Activated naive CD4-positive, alpha-beta T cell treated with anti-CD3 and anti-CD28 coated beads, Interleukin-2, amount 50 U/mL, for 24 hours (primary cell): Measurements from ENCODE around the gene C2CD3.
A peak's percentile ranks its signal among the peaks of the same experiment; 100 is the strongest.

Experiments
- H3K27ac Mint-ChIP-seq: one replicate; pipeline ENCODE4 v1.8.0; 2021; ENCODE audit warnings: mild to moderate bottlenecking, mixed read lengths
- H3K27me3 Mint-ChIP-seq: one replicate; pipeline ENCODE4 v1.8.0; 2021; ENCODE audit warnings: mixed read lengths
- H3K36me3 Mint-ChIP-seq: one replicate; pipeline ENCODE4 v1.8.0; 2021; ENCODE audit warnings: mixed read lengths
- H3K4me1 Mint-ChIP-seq: one replicate; pipeline ENCODE4 v1.8.0; 2021; ENCODE audit warnings: mixed read lengths
- H3K4me3 Mint-ChIP-seq: one replicate; pipeline ENCODE4 v1.8.0; 2021; ENCODE audit warnings: mild to moderate bottlenecking, mixed read lengths
- H3K9me3 Mint-ChIP-seq: one replicate; pipeline ENCODE4 v1.8.0; 2021; ENCODE audit warnings: mixed read lengths

Gene C2CD3

DNA sequence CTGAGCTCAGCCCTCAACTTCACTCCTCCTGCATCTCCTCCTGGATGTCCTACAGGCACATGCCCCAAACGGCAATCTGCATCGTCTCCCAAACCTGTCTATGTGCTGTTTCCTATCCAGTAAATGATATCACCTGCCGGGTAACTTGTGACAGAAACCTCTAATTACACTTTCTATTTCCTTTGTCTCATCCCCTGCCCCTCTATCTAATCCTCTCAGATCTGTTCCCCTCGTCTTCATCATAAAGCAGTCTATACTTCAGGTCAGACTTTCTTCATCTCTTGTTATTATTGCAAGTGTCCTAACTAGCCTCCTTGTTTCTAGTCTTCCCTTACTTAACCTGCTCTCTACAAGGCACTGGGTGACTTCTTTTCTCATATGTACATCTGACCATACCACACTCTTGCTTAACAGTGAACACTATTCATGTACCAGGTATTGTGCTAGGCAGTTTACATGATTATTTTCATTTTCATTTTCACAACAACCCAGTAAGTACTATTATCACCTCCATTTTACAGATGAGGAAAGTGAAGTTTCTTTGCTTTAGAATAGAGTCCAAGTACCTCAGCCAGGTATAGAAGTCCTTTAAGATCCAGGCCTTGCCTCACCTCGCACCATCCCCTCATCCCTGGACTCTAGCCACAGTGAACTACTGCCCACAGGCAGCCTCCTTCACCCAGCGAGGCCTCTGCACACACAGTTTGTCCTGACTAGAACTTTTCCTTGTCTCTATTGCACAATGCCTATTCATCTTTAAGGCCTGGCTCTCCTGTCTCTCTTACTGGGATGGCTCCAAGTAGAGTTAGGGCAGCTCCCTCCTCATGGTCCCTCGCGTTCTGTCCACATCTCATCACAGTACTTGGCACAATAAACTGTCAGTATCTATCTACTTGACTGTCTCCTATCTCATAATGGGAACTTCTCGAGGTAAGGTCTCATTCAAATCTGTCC is 139.8 kb downstream of the C2CD3 start:
- H3K9me3 Mint-ChIP-seq, result no peaks in the 10 kb centered on the region
- H3K36me3 Mint-ChIP-seq, result peaks cover 21% of the 10 kb centered on the region
- H3K4me3 Mint-ChIP-seq, result peak overlapping the region; percentile 23
- H3K27ac Mint-ChIP-seq, result peak overlapping the region; percentile 36
- no peaks in the 10 kb centered on the region for H3K27me3 Mint-ChIP-seq
- peaks cover 30% of the 10 kb centered on the region for H3K4me1 Mint-ChIP-seq

DNA sequence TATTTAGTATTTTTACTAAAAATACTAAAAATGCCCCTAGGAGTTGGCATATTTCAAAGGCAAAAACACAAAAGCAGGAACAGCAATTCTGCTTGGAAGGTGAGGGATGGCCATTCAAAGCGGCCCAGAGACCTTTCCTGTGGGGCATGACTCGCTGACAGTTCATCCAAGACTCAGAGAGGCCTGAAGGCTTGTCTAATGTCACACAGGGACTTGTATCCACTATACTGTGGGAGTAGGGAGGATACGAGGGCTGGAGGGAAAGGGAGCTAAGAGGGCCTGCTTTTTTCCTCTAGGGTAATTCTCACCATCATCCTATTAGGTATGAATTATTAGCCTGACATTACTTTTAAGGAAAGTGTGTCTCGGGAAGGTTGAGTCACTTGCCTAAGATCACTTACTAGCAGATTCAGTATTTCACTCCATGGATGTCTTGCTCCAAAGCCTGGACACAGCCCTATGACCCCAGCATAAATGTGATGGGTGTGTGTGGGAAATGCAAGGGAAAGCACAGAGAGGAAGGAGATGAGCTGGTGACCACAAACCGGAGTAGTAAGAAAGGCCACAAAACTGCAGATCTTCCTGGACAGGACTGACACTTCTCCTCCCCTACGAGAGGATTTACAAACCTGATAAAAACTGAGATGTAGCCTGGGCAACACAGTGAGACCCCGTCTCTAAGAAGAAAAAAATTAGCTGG is 145.2 kb downstream of the C2CD3 start:
- Mint-ChIP-seq H3K36me3 (peaks cover 21% of the 10 kb centered on the region), H3K9me3 (no peaks in the 10 kb centered on the region), H3K27me3 (no peaks in the 10 kb centered on the region), H3K27ac (no peak overlapping the region), H3K4me3 (no peak overlapping the region), H3K4me1 (peaks cover 19% of the 10 kb centered on the region)

DNA sequence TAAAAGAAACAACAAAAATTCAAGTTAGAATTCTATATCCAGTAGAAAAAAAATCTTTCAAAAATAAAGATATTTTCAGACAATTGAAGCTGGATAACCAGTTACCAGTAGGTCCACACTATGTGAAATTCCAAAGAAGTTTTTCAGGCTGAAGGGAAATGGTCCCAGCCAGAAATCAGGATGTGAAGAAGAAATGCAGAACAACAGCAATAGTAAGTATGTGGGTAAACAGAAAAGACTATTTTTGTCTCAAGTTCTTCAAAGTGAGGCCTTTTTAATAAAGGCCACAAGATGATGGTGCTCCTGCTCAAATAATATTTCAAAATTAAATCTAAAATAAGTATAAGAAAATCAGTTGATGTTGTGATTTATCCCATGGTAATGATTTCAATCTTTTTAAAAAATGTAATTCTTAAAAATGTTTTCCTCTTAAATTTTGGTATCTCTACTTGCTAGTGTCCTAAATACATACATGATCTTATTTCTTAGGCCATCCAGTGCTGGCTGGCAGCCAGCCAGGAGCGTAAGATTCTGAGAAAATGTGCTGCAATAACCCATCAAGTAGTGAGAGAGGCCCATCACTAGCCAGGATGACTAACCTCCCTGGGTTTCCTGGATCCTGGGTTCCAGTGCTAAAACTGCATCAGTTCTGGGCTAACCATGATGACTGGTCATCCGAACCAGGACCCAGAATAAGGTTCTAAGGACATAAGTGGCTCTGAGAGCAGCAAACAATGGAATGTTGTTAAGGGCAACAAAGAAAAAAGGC is 146.4 kb downstream of the C2CD3 start:
- H3K27ac Mint-ChIP-seq, result no peak overlapping the region
- H3K4me3 Mint-ChIP-seq, result no peak overlapping the region
- peaks cover 10% of the 10 kb centered on the region for H3K4me1 Mint-ChIP-seq
- peaks cover 18% of the 10 kb centered on the region for H3K36me3 Mint-ChIP-seq
- no peaks in the 10 kb centered on the region for H3K27me3 Mint-ChIP-seq
- no peaks in the 10 kb centered on the region for H3K9me3 Mint-ChIP-seq

DNA sequence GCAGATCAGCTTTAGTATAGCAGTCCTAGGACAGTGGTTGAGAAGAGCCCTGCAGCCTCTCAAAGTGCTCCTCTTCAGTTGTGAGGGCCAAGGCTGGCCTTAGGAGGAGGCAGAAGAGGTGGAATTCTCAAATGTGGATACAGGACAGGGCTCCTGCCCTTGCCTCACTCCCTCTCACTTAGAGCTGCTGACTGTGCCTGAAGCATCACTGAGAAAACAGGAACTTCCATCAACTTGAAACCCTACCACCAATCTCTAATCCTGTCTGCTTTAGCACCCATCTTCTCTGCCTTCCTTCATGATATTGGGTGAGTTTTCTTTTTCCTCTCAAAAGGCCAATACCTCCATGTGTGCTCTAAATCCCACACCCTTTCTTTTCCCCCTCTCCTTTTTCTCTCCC is 147.5 kb downstream of the C2CD3 start:
- Mint-ChIP-seq H3K9me3 (no peaks in the 10 kb centered on the region), H3K4me1 (peaks cover 10% of the 10 kb centered on the region), H3K4me3 (no peak overlapping the region), H3K36me3 (peaks cover 14% of the 10 kb centered on the region), H3K27me3 (no peaks in the 10 kb centered on the region), H3K27ac (no peak overlapping the region)

DNA sequence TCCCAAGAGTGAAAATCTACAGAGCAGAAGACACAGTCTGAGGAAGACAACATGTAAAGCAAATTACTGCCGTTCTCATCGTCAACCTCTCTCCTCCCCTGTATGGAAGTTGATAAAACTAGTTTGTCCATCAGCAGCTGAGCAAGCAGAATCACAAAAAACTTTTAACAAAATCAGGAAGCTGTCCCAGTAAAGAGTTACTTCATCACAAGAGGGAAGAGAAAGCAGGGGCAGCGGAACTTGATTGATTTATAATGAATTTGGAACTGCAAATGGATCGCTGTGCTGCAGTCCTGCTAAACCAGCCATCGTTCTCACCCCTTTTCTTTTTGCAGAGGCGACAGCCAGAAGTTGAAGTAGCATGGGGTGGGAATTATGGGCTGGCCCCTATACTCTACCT is 148.3 kb downstream of the C2CD3 start:
- H3K4me3 Mint-ChIP-seq, result no peak overlapping the region
- no peaks in the 10 kb centered on the region for H3K9me3 Mint-ChIP-seq
- no peaks in the 10 kb centered on the region for H3K27me3 Mint-ChIP-seq
- peaks cover 10% of the 10 kb centered on the region for H3K4me1 Mint-ChIP-seq
- H3K36me3 Mint-ChIP-seq, result peaks cover 11% of the 10 kb centered on the region
- H3K27ac Mint-ChIP-seq, result no peak overlapping the region

DNA sequence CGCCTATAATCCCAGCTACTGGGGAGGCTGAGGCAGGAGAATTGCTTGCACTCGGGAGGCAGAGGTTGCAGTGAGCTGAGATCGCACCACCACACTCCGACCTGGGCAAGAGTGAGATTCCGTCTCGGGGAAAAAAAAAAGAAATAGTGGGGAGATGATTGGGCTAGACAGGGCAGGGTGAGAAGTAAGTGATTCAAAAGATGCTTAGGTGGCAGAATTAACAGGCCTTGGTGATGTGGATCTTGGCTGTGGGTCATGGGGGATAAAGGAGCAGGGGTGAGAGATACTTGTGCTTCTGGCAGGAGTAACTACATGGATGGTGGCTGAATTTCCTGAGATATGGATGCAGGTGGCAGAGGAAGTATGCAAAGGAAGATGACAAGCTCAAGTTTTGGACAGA is 148.8 kb downstream of the C2CD3 start:
- no peaks in the 10 kb centered on the region for H3K9me3 Mint-ChIP-seq
- peaks cover 14% of the 10 kb centered on the region for H3K36me3 Mint-ChIP-seq
- H3K27me3 Mint-ChIP-seq, result no peaks in the 10 kb centered on the region
- no peak overlapping the region for H3K4me3 Mint-ChIP-seq
- H3K4me1 Mint-ChIP-seq, result peaks cover 13% of the 10 kb centered on the region
- no peak overlapping the region for H3K27ac Mint-ChIP-seq

DNA sequence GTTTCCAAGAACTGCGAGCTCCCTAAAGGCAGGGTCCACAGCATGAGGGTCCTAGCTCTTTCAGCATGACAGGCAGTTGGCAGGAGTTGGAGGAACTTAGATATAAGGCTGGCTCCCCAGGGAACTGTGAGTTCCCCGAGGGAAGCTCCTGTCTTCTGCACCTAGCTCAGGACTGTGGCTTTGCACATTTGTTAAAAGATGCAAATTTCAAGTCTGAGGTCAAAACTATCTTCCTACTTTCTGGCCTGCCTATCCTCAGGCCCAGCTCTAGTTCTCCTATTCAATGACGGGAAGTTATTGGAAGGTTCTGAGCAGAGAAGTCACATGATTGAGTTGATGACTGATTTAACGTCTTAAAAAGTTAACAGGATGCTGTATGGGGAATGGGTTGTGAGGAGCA is 150.3 kb downstream of the C2CD3 start:
- Mint-ChIP-seq H3K27me3 (no peaks in the 10 kb centered on the region), H3K4me3 (no peak overlapping the region), H3K9me3 (no peaks in the 10 kb centered on the region), H3K4me1 (peaks cover 24% of the 10 kb centered on the region), H3K36me3 (peaks cover 20% of the 10 kb centered on the region), H3K27ac (no peak overlapping the region)

DNA sequence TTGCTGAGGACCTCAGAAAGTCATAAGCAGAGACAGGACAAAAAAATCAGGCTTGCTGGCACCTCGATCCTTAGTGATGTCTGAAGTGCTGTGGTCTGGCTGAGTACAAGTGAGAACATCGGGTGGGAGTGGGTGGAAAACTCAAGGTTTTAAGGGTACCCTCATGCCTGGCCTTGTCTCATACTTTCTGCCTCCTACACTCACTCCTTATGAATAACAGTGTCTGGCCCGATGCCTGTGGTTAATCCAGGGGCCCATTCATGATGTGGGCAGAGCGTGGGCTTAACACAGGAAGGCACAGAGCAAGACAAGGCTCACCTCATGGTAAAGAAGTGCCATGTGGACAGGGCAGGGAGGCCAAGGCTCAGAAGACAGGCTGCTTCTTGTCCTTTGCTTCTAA is 150.9 kb downstream of the C2CD3 start:
- Mint-ChIP-seq H3K27ac (peak overlapping the region; percentile 23), H3K27me3 (no peaks in the 10 kb centered on the region), H3K9me3 (no peaks in the 10 kb centered on the region), H3K4me1 (peaks cover 29% of the 10 kb centered on the region), H3K4me3 (no peak overlapping the region), H3K36me3 (peaks cover 20% of the 10 kb centered on the region)

DNA sequence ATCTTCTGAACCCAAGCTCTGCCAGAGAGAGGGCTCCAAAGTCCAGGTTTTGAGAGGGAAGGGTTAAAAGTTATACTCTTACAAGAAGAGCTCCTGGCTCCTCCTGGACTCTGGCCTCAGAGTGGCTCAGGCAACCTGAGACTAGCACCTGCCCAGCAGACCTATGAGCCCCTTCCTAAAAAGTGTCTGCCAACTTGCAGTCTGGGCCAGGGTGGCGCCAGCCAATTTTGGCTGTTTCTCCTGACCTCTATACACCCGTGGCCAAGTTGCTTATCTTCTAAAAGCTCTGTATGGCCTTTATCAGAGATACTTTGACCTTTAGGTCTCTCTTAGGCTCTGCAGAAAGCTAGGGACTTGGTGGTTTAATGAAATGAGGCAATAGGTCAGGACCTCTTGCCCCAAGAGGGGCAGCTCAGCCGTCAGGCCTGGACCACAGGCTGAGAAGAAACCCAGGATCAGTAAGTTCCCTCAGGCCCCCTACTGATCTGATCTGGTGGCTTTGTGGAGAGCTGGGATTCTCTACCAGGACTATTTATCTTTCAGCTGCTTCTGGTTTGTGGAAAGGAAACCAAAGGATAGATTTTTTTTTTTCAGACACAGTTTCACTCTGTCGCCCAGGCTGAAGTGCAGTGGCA is 151.6 kb downstream of the C2CD3 start:
- Mint-ChIP-seq H3K27ac (no peak overlapping the region), H3K4me3 (no peak overlapping the region), H3K36me3 (peaks cover 20% of the 10 kb centered on the region), H3K4me1 (peaks cover 35% of the 10 kb centered on the region), H3K27me3 (no peaks in the 10 kb centered on the region), H3K9me3 (no peaks in the 10 kb centered on the region)

DNA sequence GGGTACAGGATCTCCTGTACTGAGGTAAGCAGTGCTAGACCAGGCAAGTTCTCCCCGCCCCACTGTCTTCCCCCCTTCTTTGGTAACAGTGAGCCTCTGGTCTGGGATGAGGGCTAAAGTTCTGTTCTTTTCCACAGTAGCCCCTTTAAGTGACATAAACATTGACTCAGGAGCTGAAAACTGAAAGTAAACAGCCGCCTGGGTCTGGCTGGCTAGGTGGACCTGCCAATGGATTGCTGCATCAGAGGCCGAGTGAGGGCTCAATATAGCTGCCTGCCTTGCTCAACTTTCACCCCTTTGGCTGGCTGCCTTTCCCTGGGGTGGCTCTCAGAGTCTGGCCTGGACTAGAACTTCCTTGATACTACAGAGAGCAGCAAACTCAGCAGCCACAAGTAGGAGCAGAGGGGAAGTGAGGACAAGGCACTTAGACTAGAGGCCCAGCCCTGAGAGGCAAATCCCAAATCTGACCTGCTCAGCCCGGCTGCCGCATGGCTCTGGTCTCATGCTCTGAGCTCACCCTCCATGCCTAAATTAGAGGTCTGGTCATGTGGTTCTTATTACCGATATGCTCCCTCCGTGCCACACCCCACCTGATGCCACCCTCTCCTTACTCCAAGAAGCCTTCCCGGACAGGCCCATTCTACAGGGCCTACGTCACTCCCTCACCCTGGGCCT is 152.3 kb downstream of the C2CD3 start:
- H3K36me3 Mint-ChIP-seq, result peaks cover 16% of the 10 kb centered on the region
- H3K4me3 Mint-ChIP-seq, result no peak overlapping the region
- H3K27ac Mint-ChIP-seq, result no peak overlapping the region

DNA sequence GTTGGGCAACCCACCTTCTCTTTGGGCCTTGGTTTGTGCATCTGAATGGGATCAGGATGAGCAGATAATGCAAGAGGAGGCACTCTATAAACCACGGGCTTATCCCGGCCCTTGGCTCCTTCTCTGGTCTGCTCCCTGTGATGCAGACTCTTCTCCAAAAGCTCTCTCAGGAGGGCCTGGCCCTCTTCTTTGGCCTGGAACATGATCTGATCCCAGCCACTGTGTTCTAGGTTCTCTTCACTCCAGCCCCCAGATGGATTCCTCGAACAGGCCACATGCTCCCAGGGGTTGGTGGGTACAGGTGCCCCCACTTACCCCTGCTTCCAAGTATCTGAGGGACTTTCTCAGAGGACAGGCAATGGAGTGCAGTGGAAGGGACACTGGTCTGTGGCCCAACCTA is 153.2 kb downstream of the C2CD3 start:
- Mint-ChIP-seq H3K36me3 (peaks cover 14% of the 10 kb centered on the region), H3K4me1 (peaks cover 41% of the 10 kb centered on the region), H3K27me3 (no peaks in the 10 kb centered on the region), H3K4me3 (no peak overlapping the region), H3K9me3 (no peaks in the 10 kb centered on the region), H3K27ac (no peak overlapping the region)

More for the DNA sequence above, 152.3 kb downstream of the C2CD3 start:
- H3K9me3 Mint-ChIP-seq, result no peaks in the 10 kb centered on the region
- H3K27me3 Mint-ChIP-seq, result no peaks in the 10 kb centered on the region
- peaks cover 36% of the 10 kb centered on the region for H3K4me1 Mint-ChIP-seq

DNA sequence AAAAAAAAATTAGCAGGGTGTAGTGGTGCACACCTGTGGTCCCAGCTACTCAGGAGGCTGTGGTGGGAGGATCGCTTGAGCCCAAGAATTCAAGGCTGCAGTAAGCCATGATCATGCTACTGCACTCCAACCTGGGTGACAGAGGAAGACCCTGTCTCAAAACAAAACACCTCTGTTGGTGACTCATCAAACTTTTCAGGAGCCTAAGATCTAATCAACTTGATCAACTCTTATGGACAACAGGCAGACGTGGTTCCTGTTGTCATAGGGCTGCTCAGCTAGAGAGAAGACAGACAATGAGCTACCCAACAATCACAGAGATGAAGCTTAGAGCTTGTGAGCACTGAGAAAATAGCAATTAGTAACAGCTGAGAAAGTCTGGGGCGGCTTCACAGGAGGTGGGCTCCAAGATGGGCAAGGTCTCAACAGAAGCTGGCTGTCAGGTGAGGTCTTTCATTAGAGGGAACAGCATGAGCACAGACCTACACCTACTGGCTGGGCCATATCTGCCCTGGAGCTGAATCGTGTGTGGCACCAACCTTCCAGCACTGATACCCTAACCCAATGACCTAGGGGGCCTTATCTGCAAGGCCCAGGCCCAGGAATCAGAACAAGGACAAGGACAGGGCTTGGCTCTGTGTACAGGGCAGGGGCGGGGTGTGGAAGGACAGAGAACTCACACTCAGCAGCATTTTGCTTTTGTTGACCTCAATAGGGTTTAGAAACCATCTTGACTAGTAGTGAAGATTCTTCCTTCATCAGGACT is 154.7 kb downstream of the C2CD3 start:
- peak overlapping the region; percentile 1 for H3K27ac Mint-ChIP-seq

DNA sequence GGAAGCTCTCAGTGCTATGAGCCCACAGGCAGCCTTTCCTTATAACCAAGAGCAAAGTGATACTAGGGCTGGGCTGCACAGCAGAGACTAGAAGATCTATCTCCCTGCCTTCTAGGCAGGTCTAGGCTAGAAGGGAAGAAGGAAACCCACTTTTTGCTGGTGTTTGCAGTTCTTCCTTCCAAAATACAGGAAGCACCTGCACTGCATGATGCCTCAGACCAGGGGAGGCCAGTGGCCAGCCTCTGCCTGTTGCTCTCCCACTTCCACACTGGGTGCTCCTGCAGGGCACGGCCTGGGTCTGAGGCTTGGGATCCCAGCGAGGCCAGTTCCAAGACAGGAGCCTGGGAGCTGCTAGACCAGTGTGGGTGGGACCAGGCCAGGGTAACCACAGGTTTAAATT is 155.9 kb downstream of the C2CD3 start:
- no peak overlapping the region for H3K4me3 Mint-ChIP-seq
- H3K4me1 Mint-ChIP-seq, result peaks cover 68% of the 10 kb centered on the region
- peaks cover 14% of the 10 kb centered on the region for H3K36me3 Mint-ChIP-seq
- no peaks in the 10 kb centered on the region for H3K27me3 Mint-ChIP-seq
- no peaks in the 10 kb centered on the region for H3K9me3 Mint-ChIP-seq
- H3K27ac Mint-ChIP-seq, result peak overlapping the region; percentile 59

More for the DNA sequence above, 154.7 kb downstream of the C2CD3 start:
- Mint-ChIP-seq H3K36me3 (peaks cover 14% of the 10 kb centered on the region), H3K4me1 (peaks cover 56% of the 10 kb centered on the region), H3K9me3 (no peaks in the 10 kb centered on the region), H3K27me3 (no peaks in the 10 kb centered on the region), H3K4me3 (no peak overlapping the region)

DNA sequence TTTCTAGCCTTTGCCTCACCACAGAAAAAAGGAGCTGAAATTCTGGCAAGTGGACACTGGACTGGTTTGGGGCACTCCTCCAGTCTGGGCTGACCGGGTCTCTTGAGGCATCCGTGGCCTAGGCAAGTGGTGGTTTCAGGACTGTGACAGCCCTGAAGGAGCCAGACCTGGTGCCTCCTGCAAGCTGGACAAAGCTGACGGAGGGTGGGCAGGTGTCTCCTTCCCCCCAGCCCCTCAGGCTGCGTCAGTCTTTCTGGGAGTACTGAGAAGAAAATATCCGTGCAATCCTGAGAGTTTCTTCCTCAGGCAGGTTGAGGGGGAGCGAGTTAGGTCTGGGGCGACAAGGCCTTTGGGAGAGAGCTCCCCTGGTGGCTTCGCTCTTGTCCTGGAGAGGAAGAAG is 157.7 kb downstream of the C2CD3 start:
- Mint-ChIP-seq H3K9me3 (no peaks in the 10 kb centered on the region), H3K36me3 (peaks cover 14% of the 10 kb centered on the region), H3K27ac (no peak overlapping the region), H3K27me3 (no peaks in the 10 kb centered on the region), H3K4me3 (no peak overlapping the region), H3K4me1 (peaks cover 83% of the 10 kb centered on the region)
